ENCODE measurements around the gene SLC39A11. TPM values are rescaled to one million over a fixed set of nuclear protein-coding genes. Genes with fewer than 3 reads are reported as not detected.

Gene SLC39A11
- total and polyA plus RNA-seq, 4 donors = 18.9 to 44.9 (median 28.2) TPM

DNA sequence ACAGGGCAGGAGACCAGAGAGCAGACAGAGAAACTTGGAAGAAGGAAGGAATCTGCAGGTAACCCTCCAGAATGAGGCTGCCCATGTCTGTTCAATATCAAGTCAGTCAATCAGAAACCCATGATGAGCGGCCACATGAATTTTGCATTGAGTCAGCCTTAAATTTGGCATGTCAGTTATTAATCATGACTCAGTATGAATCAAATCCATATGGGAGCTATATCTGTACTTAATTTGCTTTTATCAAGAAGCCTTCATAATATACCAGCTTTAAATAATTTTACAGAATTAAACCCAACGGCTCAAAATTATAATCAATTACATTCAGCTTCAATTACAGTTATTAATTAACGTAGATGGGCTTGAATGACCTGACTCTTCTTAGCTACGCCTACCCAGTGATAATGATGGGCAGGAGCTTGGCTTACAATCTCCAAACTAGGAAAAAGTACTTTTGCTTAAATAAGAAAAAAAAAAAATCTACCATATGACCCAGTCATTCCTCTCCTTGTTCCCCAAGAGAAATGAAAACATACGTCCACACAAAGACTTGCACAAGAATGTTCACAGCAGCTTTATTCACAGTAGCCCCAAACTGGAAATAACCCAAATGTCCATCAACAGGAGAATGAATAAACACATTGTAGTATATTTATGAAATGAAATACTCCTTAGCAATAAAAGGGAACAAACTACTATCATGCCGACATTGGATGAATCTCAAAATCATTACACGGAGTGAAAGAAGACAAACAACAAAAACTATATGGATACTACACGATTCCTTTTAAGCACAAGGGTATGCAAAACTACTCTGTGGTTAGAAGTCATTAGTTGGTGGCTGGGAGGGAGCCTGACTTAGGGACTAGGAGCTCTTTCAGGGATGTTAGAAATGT, 48.6 kb downstream of the SLC39A11 start (continued):
- TF ChIP-seq, protein P1, sequence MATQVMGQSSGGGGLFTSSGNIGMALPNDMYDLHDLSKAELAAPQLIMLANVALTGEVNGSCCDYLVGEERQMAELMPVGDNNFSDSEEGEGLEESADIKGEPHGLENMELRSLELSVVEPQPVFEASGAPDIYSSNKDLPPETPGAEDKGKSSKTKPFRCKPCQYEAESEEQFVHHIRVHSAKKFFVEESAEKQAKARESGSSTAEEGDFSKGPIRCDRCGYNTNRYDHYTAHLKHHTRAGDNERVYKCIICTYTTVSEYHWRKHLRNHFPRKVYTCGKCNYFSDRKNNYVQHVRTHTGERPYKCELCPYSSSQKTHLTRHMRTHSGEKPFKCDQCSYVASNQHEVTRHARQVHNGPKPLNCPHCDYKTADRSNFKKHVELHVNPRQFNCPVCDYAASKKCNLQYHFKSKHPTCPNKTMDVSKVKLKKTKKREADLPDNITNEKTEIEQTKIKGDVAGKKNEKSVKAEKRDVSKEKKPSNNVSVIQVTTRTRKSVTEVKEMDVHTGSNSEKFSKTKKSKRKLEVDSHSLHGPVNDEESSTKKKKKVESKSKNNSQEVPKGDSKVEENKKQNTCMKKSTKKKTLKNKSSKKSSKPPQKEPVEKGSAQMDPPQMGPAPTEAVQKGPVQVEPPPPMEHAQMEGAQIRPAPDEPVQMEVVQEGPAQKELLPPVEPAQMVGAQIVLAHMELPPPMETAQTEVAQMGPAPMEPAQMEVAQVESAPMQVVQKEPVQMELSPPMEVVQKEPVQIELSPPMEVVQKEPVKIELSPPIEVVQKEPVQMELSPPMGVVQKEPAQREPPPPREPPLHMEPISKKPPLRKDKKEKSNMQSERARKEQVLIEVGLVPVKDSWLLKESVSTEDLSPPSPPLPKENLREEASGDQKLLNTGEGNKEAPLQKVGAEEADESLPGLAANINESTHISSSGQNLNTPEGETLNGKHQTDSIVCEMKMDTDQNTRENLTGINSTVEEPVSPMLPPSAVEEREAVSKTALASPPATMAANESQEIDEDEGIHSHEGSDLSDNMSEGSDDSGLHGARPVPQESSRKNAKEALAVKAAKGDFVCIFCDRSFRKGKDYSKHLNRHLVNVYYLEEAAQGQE (IDR thresholded peaks at IDR 0.05) = no peak
- TF ChIP-seq YY1 (IDR thresholded peaks at IDR 0.05) = no peak
- no peak for TF ChIP-seq NR2F2 (IDR thresholded peaks at IDR 0.05)

DNA sequence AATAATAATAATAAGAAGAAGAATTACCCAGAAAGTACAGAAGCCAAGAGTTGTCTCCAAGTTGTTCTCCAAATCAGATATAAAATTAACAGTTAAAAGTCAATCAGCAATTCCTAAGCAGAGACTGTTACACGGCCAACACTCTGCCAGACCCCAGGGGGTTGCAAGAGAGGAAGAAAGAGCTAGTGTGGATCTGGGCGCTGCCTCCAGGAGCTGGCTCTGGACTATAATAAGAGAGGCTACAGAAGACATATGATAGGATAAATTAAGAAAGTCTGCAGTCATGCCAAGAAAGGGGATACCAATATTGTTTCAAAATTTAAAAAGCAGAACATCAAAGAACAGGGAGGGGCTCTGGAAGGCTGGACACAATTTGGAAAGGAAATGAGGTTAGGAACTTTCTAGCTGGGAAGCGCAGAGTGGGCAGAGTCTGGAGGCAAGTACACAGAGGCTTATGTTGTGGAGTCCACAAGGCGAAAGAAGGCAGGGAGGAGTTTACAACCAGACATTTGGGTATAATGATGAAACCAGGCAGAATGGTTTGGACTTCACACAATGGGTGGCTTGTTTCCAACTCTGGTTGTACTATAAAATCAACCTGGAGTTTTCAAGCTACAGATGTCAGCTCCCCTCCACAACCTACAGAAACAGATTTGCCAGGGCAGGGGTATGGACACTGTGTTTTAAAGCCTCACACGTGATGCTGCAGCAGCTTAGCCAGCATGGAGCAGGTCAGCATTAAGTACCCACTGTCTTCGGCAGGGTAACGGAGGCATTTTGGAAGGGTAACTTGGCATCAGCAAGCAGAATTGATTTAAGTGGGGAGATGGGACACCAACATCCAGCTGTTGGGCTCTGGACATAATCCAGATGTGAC, 49.4 kb downstream of the SLC39A11 start:
- 87% methylated on average over 7 of the region's 7 CpGs for WGBS
- Histone ChIP-seq H3K36me3 (ENCODE audit: control insufficient read depth in 4 of 4, insufficient read depth in 3 of 4, low read depth in 1 of 4, low read length in 3 of 4) (no peaks in the 10 kb centered on the region), H3K4me3 (ENCODE audit: low read depth in 1 of 3, low read length in 3 of 3) (no peak overlapping the region), H3K9ac (ENCODE audit: low read depth in 1 of 2, low read length in 2 of 2) (no peak overlapping the region), H3K27ac (ENCODE audit: low read depth in 1 of 2, low read length in 2 of 2) (no peak overlapping the region), H3K9me3 (ENCODE audit: control insufficient read depth in 4 of 4, low read length in 3 of 4) (no peaks in the 10 kb centered on the region), H3K4me1 (ENCODE audit: control insufficient read depth in 4 of 4, insufficient read depth in 4 of 4, low read length in 3 of 4) (no peaks in the 10 kb centered on the region), H3K27me3 (ENCODE audit: control insufficient read depth in 4 of 4, insufficient read depth in 4 of 4, low read length in 3 of 4) (no peaks in the 10 kb centered on the region)
- no peak for TF ChIP-seq FOXA1 (IDR thresholded peaks at IDR 0.05)
- DNase-seq (ENCODE audit: low spot score) = no peak

- H3K27me3 ChIP-seq (ENCODE audit: control insufficient read depth in 4 of 4, insufficient read depth in 4 of 4, low read length in 3 of 4) = no peaks in the 10 kb centered on the region
- H3K9me3 ChIP-seq (ENCODE audit: control insufficient read depth in 4 of 4, low read length in 3 of 4) = no peaks in the 10 kb centered on the region
- H3K9ac ChIP-seq (ENCODE audit: low read depth in 1 of 2, low read length in 2 of 2) = no peak overlapping the region
- H3K36me3 ChIP-seq (ENCODE audit: control insufficient read depth in 4 of 4, insufficient read depth in 3 of 4, low read depth in 1 of 4, low read length in 3 of 4) = no peaks in the 10 kb centered on the region
- no peak for DNase-seq (ENCODE audit: low spot score)
- 94% methylated on average over 5 of the region's 5 CpGs for WGBS
- TF ChIP-seq ZBTB33 (IDR thresholded peaks at IDR 0.05) = no peak
- no peak for TF ChIP-seq EGR1 (IDR thresholded peaks at IDR 0.05; ENCODE audit: low read depth in 2 of 2)
- no peak for TF ChIP-seq RAD21 (IDR thresholded peaks at IDR 0.05)
- no peak for TF ChIP-seq YY1 (IDR thresholded peaks at IDR 0.05)
- TF ChIP-seq FOXA1 (IDR thresholded peaks at IDR 0.05) = no peak
- no peak for TF ChIP-seq JUND (IDR thresholded peaks at IDR 0.05)
- no peak for TF ChIP-seq SP1 (IDR thresholded peaks at IDR 0.05)
- TF ChIP-seq, protein P2, sequence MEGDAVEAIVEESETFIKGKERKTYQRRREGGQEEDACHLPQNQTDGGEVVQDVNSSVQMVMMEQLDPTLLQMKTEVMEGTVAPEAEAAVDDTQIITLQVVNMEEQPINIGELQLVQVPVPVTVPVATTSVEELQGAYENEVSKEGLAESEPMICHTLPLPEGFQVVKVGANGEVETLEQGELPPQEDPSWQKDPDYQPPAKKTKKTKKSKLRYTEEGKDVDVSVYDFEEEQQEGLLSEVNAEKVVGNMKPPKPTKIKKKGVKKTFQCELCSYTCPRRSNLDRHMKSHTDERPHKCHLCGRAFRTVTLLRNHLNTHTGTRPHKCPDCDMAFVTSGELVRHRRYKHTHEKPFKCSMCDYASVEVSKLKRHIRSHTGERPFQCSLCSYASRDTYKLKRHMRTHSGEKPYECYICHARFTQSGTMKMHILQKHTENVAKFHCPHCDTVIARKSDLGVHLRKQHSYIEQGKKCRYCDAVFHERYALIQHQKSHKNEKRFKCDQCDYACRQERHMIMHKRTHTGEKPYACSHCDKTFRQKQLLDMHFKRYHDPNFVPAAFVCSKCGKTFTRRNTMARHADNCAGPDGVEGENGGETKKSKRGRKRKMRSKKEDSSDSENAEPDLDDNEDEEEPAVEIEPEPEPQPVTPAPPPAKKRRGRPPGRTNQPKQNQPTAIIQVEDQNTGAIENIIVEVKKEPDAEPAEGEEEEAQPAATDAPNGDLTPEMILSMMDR (IDR thresholded peaks at IDR 0.05; ENCODE audit: low read depth, low read length, missing input control) = no peak
- TF ChIP-seq, protein P3, sequence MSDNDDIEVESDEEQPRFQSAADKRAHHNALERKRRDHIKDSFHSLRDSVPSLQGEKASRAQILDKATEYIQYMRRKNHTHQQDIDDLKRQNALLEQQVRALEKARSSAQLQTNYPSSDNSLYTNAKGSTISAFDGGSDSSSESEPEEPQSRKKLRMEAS (IDR thresholded peaks at IDR 0.05) = no peak
- TF ChIP-seq HNF4G (IDR thresholded peaks at IDR 0.05) = no peak
- TF ChIP-seq HNF4A (conservative IDR thresholded peaks at IDR 0.05) = no peak
- no peak for TF ChIP-seq GABPA (IDR thresholded peaks at IDR 0.05 in 1 of 2, conservative IDR thresholded peaks at IDR 0.05 in 1 of 2)
- no peak for TF ChIP-seq RXRA (IDR thresholded peaks at IDR 0.05)
- TF ChIP-seq, protein P1 (IDR thresholded peaks at IDR 0.05) = no peak
- H3K4me1 ChIP-seq (ENCODE audit: control insufficient read depth in 4 of 4, insufficient read depth in 4 of 4, low read length in 3 of 4) = no peaks in the 10 kb centered on the region
- no peak overlapping the region for H3K27ac ChIP-seq (ENCODE audit: low read depth in 1 of 2, low read length in 2 of 2)
- no peak overlapping the region for H3K4me3 ChIP-seq (ENCODE audit: low read depth in 1 of 3, low read length in 3 of 3)
These were observed 50.3 kb downstream of the SLC39A11 start for GRCh38 chr17:73042225-73042624.
